Neuron (in vitro differentiated cells): ENCODE data around the gene TUBG1.
"Not testable (repeated sequence)": the region's sequence is repeated elsewhere in the genome, so short reads cannot be mapped to it uniquely, and the experiment has no call there.

Experiments
- H2AFZ ChIP-seq: one replicate; pipeline ENCODE4 v1.6.1; 2013; ENCODE audit warnings: low read depth, mild to moderate bottlenecking, inconsistent platforms, low read length, moderate library complexity
- H3K27me3 ChIP-seq: one replicate; pipeline ENCODE4 v1.6.1; 2013; ENCODE audit warnings: low read length; ENCODE audit not compliant: insufficient read depth
- H3K36me3 ChIP-seq: one replicate; pipeline ENCODE4 v1.6.1; 2013; ENCODE audit warnings: low read length; ENCODE audit not compliant: insufficient read depth
- H3K4me1 ChIP-seq: one replicate; pipeline ENCODE4 v1.6.1; 2013; ENCODE audit warnings: low read length; ENCODE audit not compliant: insufficient read depth
- H3K4me3 ChIP-seq: 2 replicates; pipeline ENCODE4 v1.5.1; 2013; ENCODE audit warnings: mild to moderate bottlenecking, low read length, moderate library complexity
- H3K9me3 ChIP-seq: one replicate; pipeline ENCODE4 v1.6.1; 2013; ENCODE audit warnings: low read length

Gene TUBG1

GRCh38 chr17:42618442-42619150, 9.1 kb downstream of the TUBG1 start:
- H3K4me1 ChIP-seq: no peaks in the 10 kb centered on the region
- no peaks in the 10 kb centered on the region for H3K27me3 ChIP-seq
- peaks cover 23% of the 10 kb centered on the region for H3K36me3 ChIP-seq
- no peak overlapping the region for H3K4me3 ChIP-seq
- no peaks in the 10 kb centered on the region for H3K9me3 ChIP-seq
- no peak overlapping the region for H2AFZ ChIP-seq

DNA sequence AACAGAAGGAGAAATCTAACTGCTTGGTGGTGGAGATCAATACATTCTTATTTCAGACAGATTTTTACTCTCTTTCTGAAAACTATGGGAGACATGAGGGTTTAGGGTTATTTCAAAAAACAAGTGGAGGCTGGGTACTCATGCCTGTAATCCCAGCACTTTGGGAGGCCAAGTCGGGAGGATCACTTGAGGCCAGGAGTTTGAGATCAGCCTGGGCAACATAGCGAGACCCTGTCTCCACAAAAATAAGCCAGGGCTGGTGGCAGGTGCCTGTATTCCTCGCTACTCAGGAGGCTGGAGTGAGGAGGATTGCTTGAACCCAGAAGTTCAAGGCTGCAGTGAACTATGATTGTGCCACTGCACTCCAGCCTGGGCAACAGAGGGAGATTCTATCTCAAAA, 12.5 kb downstream of the TUBG1 start:
- H3K4me3 ChIP-seq, H3K9me3 ChIP-seq, H2AFZ ChIP-seq, H3K4me1 ChIP-seq, H3K36me3 ChIP-seq, H3K27me3 ChIP-seq: not testable (repeated sequence)

DNA sequence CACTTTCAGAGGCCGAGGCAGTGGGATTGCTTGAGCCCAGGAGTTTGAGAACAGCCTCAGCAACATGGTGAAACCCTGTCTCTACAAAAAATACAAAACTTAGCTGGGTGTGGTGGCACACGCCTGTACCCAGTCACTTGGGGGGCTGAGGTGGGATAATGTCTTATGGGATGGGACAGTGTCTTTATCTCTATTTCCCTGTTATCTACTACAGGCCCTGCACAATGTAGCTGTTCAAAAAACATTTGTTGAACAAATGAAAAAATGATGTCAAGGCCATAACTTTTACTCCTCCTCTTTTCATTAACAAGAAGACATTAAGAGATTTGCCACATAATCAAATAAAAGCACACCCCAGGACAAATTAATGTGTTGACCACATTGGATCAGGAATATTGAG, 13.8 kb downstream of the TUBG1 start:
- Histone ChIP-seq H2AFZ (no peak overlapping the region), H3K9me3 (no peaks in the 10 kb centered on the region), H3K27me3 (no peaks in the 10 kb centered on the region), H3K4me1 (no peaks in the 10 kb centered on the region), H3K4me3 (no peak overlapping the region), H3K36me3 (no peaks in the 10 kb centered on the region)

DNA sequence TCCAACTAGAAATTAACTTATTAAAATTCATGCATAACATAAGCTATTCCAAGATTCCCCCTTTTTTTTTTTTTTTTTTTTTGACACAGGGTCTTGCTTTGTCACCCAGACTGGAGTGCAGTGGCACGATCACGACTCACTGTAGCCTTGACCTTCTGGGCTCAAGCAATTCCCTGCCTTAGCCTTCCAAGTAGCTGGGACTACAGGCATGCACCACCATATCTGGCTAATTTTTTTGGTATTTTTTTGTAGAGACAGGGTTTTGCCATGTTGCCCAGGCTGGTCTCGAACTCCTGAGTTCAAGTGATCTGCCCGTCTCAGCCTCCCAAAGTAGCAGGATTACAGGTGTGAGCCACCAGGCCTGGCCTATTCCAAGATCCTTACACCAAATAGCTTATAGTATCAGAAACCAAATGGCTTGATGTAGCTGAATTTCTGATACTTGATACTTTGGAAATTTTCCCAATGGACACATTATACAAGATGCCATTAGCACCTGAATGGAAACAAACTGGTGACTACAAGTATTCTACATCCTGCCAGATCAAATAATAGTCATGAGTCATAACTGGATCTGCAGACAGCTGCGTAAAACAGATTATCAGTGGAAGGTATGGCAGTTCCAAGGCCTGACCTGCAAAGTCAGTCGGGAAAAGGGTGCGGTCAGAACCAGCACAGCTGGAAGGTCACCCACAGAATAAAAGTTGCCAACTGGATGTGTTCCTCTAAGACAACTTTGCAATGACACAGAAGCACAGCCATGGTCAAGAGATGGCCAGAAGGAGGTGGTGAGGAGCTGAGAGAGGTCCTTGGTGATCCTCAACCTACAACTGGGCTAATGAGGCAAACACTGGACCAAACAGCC, 14.5 kb downstream of the TUBG1 start:
- H3K4me1 ChIP-seq: no peaks in the 10 kb centered on the region
- H2AFZ ChIP-seq: no peak overlapping the region
- H3K36me3 ChIP-seq: no peaks in the 10 kb centered on the region
- no peak overlapping the region for H3K4me3 ChIP-seq
- H3K9me3 ChIP-seq: no peaks in the 10 kb centered on the region
- H3K27me3 ChIP-seq: no peaks in the 10 kb centered on the region

DNA sequence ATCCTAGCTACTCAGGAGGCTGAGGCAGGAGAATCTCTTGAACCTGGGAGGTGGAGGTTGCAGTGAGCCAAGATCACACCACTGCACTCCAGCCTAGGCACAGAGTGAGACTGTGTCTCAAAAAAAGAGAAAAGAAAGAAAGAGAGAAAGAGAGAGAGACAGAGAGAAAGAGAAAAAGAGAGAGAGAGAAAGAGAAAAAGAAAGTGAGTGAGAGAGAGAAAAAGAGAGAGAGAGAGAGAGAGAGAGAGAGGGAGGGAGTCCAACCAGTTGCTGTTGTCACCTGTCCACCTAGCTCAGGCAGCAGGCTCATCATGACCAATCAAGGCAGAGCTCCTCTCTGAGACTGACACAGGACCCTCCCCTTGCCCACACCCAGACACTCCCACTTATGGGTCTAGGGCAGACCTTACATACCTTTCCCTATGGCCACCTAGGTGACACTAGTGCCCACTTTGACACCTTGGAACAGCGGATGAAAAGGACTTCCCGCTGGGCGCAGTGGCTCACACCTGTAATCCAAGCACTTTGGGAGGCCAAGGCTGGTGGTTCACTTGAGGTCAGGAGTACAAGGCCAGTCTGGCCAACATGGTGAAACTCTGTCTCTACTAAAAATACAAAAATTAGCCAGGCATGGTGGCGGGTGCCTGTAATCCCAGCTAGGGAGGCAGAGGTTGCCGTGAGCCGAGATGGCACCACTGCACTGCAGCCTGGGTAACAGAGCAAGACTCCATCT, 17.7 kb downstream of the TUBG1 start:
- not testable (repeated sequence) for H3K4me3 ChIP-seq, H3K36me3 ChIP-seq, H3K9me3 ChIP-seq, H2AFZ ChIP-seq, H3K4me1 ChIP-seq, H3K27me3 ChIP-seq

- Histone ChIP-seq H2AFZ (no peak overlapping the region), H3K9me3 (no peaks in the 10 kb centered on the region), H3K4me3 (no peak overlapping the region), H3K4me1 (no peaks in the 10 kb centered on the region), H3K36me3 (no peaks in the 10 kb centered on the region), H3K27me3 (peaks cover 3% of the 10 kb centered on the region)
Observed at GRCh38 chr17:42629411-42630009, 20.0 kb downstream of the TUBG1 start.

GRCh38 chr17:42632949-42633444, 23.5 kb downstream of the TUBG1 start:
- no peaks in the 10 kb centered on the region for H3K36me3 ChIP-seq
- no peak overlapping the region for H2AFZ ChIP-seq
- no peaks in the 10 kb centered on the region for H3K9me3 ChIP-seq
- no peak overlapping the region for H3K4me3 ChIP-seq
- H3K4me1 ChIP-seq: no peaks in the 10 kb centered on the region
- peaks cover 3% of the 10 kb centered on the region for H3K27me3 ChIP-seq

- H3K4me3 ChIP-seq: no peak overlapping the region
- H3K4me1 ChIP-seq: no peaks in the 10 kb centered on the region
- no peaks in the 10 kb centered on the region for H3K36me3 ChIP-seq
- H2AFZ ChIP-seq: no peak overlapping the region
- H3K9me3 ChIP-seq: no peaks in the 10 kb centered on the region
- H3K27me3 ChIP-seq: no peaks in the 10 kb centered on the region
Observed at GRCh38 chr17:42639525-42640113, 30.1 kb downstream of the TUBG1 start.

DNA sequence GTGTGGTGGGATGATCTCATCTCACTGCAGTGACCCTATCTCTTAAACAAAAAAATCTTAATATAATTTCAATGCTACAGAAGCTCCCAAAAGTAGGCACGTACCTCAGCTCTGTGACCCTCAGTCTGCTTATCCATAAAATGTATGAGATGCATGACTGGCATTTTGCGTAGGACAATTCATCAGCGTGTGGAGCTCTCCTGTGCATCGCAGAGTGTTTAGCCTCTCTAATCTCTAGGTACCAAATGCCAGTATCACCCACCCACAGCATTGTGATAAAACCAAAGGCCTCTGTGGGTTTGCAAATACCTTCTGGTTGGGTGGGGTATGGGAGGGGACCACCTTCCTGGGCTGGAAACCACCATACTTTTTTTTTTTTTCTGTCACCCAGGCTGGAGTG, 30.6 kb downstream of the TUBG1 start:
- H3K4me3 ChIP-seq: no peak overlapping the region
- H3K36me3 ChIP-seq: no peaks in the 10 kb centered on the region
- no peaks in the 10 kb centered on the region for H3K4me1 ChIP-seq
- no peaks in the 10 kb centered on the region for H3K9me3 ChIP-seq
- H3K27me3 ChIP-seq: no peaks in the 10 kb centered on the region
- no peak overlapping the region for H2AFZ ChIP-seq

GRCh38 chr17:42642336-42642735, 32.9 kb downstream of the TUBG1 start:
- Histone ChIP-seq H3K4me1 (no peaks in the 10 kb centered on the region), H2AFZ (no peak overlapping the region), H3K4me3 (no peak overlapping the region), H3K9me3 (no peaks in the 10 kb centered on the region), H3K27me3 (peaks cover 2% of the 10 kb centered on the region), H3K36me3 (no peaks in the 10 kb centered on the region)

DNA sequence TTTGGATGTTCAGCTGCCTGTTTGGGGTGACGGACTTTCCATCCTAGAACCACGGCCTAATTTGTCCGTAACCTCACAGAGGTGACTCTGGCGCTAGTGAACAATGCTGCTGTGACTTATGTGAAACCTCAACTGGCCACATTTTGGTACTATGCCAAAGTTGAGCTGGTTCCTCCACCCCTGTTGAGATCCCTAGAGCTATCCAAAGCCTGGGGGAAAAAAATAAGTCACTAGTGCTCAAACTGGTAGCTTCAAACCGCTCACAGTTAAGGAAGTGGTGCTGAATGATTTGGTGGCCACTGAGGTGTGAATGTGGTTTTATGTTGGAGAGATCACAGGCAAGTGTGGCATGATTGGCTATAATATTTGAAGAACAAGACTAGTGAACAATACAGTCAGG, 38.3 kb downstream of the TUBG1 start:
- H2AFZ ChIP-seq: no peak overlapping the region
- H3K36me3 ChIP-seq: no peaks in the 10 kb centered on the region
- no peaks in the 10 kb centered on the region for H3K9me3 ChIP-seq
- peaks cover 2% of the 10 kb centered on the region for H3K27me3 ChIP-seq
- H3K4me3 ChIP-seq: no peak overlapping the region
- no peaks in the 10 kb centered on the region for H3K4me1 ChIP-seq

GRCh38 chr17:42651392-42651791, 41.9 kb downstream of the TUBG1 start:
- H3K4me3 ChIP-seq: no peak overlapping the region
- peaks cover 2% of the 10 kb centered on the region for H3K27me3 ChIP-seq
- H2AFZ ChIP-seq: no peak overlapping the region
- H3K36me3 ChIP-seq: no peaks in the 10 kb centered on the region
- no peaks in the 10 kb centered on the region for H3K9me3 ChIP-seq
- no peaks in the 10 kb centered on the region for H3K4me1 ChIP-seq
